Bronchial epithelial cell (primary cell): ENCODE data around the gene COL15A1. TPM values are rescaled to one million over a fixed set of nuclear protein-coding genes. Genes with fewer than 3 reads are reported as not detected.

Experiments used
- DNase-seq: peaks from one replicate; pipeline ENCODE4 v3.0.0-alpha.2; 2010; ENCODE audit warnings: low read depth
- FAIRE-seq: peaks from 2 replicates; lab custom pipeline; 2011; peaks lifted over from hg19 to GRCh38; lab: Jason Lieb, UNC
- H3K27me3 ChIP-seq: 2 replicates; pipeline ENCODE4 v1.5.1; 2011; ENCODE audit warnings: low read length; ENCODE audit not compliant: control insufficient read depth, insufficient read depth
- H3K36me3 ChIP-seq: 2 replicates; pipeline ENCODE4 v1.5.1; 2011; ENCODE audit warnings: low read length; ENCODE audit not compliant: control insufficient read depth, insufficient read depth
- H3K4me3 ChIP-seq: 2 replicates; pipeline ENCODE4 v1.5.1; 2011; ENCODE audit warnings: mild to moderate bottlenecking, low read depth, low read length, control low read depth
- total RNA-seq: library from RNA; depleted of rRNA; stranded (reverse); fragments of >200 nt; gene quantifications from 2 replicates; pipeline ENCODE4 v1.2.1, GENCODE V29; 2014
- TF ChIP-seq, protein P1 (sequence below): IDR thresholded peaks from 2 replicates; pipeline ENCODE4 v1.5.1; 2011; ENCODE audit warnings: mild to moderate bottlenecking, moderate library complexity, low read length, control low read depth, inconsistent platforms; ENCODE audit not compliant: insufficient read depth, severe bottlenecking

The COL15A1 gene
- total RNA-seq, 1 donor from 2014 or later = 1.6 TPM

DNA sequence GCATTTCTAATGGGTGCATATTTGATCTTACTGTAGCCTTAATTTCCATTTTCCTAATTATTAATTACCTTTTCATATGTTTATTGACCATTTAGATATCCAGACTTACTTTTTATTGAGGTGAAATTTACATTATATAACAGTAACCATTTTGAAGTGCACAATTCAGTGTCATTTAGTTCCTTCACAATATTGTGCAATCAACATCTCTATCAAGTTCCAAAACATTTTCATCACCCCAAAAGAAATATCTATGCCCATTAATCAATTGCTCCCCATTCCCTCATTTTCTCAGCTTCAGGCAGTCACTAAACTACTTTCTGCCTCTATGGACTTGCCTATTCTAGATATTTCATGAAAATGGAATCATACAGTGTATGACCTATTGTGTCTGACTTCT is 5.9 kb downstream of the COL15A1 start:
- TF ChIP-seq, protein P1, sequence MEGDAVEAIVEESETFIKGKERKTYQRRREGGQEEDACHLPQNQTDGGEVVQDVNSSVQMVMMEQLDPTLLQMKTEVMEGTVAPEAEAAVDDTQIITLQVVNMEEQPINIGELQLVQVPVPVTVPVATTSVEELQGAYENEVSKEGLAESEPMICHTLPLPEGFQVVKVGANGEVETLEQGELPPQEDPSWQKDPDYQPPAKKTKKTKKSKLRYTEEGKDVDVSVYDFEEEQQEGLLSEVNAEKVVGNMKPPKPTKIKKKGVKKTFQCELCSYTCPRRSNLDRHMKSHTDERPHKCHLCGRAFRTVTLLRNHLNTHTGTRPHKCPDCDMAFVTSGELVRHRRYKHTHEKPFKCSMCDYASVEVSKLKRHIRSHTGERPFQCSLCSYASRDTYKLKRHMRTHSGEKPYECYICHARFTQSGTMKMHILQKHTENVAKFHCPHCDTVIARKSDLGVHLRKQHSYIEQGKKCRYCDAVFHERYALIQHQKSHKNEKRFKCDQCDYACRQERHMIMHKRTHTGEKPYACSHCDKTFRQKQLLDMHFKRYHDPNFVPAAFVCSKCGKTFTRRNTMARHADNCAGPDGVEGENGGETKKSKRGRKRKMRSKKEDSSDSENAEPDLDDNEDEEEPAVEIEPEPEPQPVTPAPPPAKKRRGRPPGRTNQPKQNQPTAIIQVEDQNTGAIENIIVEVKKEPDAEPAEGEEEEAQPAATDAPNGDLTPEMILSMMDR = no peak
- peaks cover 13% of the 10 kb centered on the region for H3K27me3 ChIP-seq
- H3K36me3 ChIP-seq = no peaks in the 10 kb centered on the region
- H3K4me3 ChIP-seq = no peak overlapping the region
- DNase-seq (no peak), FAIRE-seq (no peak)

DNA sequence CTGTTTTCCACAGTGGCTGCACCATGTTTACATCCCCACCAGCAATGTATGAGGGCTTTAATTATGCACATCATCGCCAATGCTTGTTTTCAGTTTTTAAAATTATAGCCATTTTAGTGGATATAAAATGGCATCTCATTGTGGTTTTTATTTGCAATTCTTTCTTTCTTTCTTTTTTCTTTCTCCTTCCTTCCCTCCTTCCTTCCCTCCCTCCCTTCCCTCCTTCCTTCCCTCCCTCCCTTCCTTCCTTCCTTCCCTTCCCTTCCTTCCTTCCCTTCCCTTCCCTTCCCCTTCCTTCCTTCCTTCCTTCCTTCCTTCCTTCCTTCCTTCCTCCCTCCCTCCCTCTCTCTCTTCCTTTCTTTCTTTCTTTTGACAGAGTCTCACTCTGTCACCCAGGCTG is 6.6 kb downstream of the COL15A1 start:
- TF ChIP-seq, protein P1 = no peak
- no peak for DNase-seq
- Histone ChIP-seq H3K27me3 (peaks cover 8% of the 10 kb centered on the region), H3K4me3 (no peak overlapping the region), H3K36me3 (no peaks in the 10 kb centered on the region)
- no peak for FAIRE-seq

DNA sequence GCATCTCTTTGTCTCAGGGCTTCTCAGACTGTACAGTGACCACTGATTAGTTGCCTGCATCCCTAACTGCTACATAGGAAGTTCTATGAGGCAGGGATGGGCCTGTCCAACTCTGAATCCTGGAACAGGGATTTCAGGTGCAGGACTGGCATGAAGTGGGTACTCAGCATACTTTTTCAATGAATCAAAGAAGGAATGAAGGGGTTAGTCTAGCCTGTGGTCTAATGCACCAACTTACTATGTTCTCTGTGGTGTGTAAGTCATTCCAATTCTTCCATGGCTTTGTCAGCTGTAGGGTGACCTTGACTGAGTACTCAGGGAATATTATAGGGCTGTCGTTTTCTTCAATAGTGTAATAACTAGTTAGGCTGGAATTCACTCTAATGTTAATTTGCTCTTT is 8.3 kb downstream of the COL15A1 start:
- FAIRE-seq (no peak), DNase-seq (peak; percentile 21)

DNA sequence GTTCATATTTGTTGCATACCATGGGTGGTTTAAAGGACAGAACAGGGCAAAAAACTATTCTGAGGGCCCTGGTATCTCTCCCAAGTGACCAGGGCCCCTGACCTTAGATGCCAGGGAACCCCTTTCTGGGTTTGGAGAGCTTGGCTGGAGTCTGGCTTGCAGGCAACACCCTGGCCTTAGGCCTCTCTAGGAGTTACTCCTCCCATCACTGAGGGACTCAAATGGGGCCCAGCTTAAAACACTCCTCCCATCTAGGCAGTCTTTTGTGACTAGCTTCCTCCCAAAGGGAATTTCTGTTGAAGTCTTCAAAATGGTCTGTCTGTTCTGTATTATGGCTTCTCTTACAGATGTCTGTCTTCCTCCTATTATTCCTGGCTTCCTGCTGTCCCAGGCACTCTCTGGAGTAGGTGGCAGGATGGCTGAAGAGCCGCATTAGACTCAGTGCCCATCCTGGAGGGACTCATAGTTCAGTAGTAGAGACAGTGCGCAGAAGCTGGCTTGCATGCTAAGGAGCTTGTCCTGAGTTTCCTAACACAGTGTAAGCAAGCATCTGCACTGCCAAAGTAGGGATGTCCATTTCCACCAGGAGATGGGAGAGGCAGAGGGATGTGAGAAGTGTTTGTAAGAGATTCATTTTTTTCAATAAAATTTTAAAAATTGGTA is 10.0 kb downstream of the COL15A1 start:
- Histone ChIP-seq H3K36me3 (no peaks in the 10 kb centered on the region), H3K4me3 (no peak overlapping the region), H3K27me3 (no peaks in the 10 kb centered on the region)
- DNase-seq (no peak), FAIRE-seq (no peak)
- TF ChIP-seq, protein P1 = no peak

More for the DNA sequence above, 8.3 kb downstream of the COL15A1 start:
- TF ChIP-seq, protein P1 = no peak
- Histone ChIP-seq H3K4me3 (no peak overlapping the region), H3K36me3 (no peaks in the 10 kb centered on the region), H3K27me3 (no peaks in the 10 kb centered on the region)

DNA sequence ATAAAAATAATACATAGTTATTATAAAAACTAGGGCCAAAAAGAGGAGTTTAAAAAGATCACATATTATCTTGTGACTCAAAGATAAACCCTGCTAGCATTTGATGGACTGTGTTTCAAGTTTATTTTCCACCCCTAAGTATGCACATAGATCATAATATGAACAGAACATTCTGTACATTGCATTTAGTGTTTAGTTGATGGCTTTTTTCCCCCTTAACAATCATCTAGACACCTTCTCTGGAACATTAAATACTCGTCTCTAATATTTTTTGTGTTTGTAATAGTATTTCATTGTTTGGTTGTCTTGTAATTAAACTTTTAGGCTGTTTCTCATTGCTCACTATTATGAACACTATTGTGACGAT is 10.5 kb downstream of the COL15A1 start:
- DNase-seq = no peak

More for the DNA sequence above, 10.5 kb downstream of the COL15A1 start:
- TF ChIP-seq, protein P1 = no peak
- FAIRE-seq = no peak
- no peak overlapping the region for H3K4me3 ChIP-seq
- H3K27me3 ChIP-seq = no peaks in the 10 kb centered on the region
- H3K36me3 ChIP-seq = no peaks in the 10 kb centered on the region
